GM18511 (cell line): Measurements from ENCODE around the gene TBC1D22B.

Experiments used
- ATAC-seq: cut with Tn5 transposase; IDR thresholded peaks from one replicate; pipeline ENCODE4 v1.9.1; 2021; ENCODE audit warnings: mild to moderate bottlenecking, moderate library complexity; ENCODE audit not compliant: unreplicated experiment

TBC1D22B gene

GRCh38 chr6:37351027-37351426 lies 93.5 kb downstream of the TBC1D22B start:
- ATAC-seq, result no peak

GRCh38 chr6:37352384-37352783 lies 94.8 kb downstream of the TBC1D22B start:
- ATAC-seq, result no peak

GRCh38 chr6:37353761-37354525 lies 96.4 kb downstream of the TBC1D22B start, which contains the start of gene RNF8:
Gene RNF8 (plus strand): TSS chr6:37353983. CDS start chr6:37354165, 182 bp downstream.
- peak; percentile 89 for ATAC-seq

GRCh38 chr6:37354526-37355384 lies 97.2 kb downstream of the TBC1D22B start:
- peak; percentile 17 for ATAC-seq

- no peak for ATAC-seq
Observed at GRCh38 chr6:37357288-37357687, 99.7 kb downstream of the TBC1D22B start.

GRCh38 chr6:37357860-37358259 lies 100.3 kb downstream of the TBC1D22B start:
- ATAC-seq, result no peak

GRCh38 chr6:37359039-37359438 lies 101.5 kb downstream of the TBC1D22B start:
- no peak for ATAC-seq

GRCh38 chr6:37362101-37362828 lies 104.7 kb downstream of the TBC1D22B start:
- no peak for ATAC-seq

GRCh38 chr6:37365791-37366190 lies 108.2 kb downstream of the TBC1D22B start:
- no peak for ATAC-seq

- no peak for ATAC-seq
Observed at GRCh38 chr6:37366910-37367309, 109.3 kb downstream of the TBC1D22B start.

- no peak for ATAC-seq
Observed at GRCh38 chr6:37368961-37369320, 111.4 kb downstream of the TBC1D22B start.

GRCh38 chr6:37369321-37370201 lies 112.0 kb downstream of the TBC1D22B start:
- ATAC-seq, result no peak

GRCh38 chr6:37371154-37372083 lies 113.8 kb downstream of the TBC1D22B start:
- no peak for ATAC-seq

- ATAC-seq, result no peak
Observed at GRCh38 chr6:37372116-37372515, 114.5 kb downstream of the TBC1D22B start.

- no peak for ATAC-seq
Observed at GRCh38 chr6:37373822-37374471, 116.4 kb downstream of the TBC1D22B start.

- no peak for ATAC-seq
Observed at GRCh38 chr6:37375376-37375775, 117.8 kb downstream of the TBC1D22B start.

- ATAC-seq, result no peak
Observed at GRCh38 chr6:37376078-37376743, 118.6 kb downstream of the TBC1D22B start.

- no peak for ATAC-seq
Observed at GRCh38 chr6:37381579-37381978, 124.0 kb downstream of the TBC1D22B start.
